ENCODE data around the gene PSMB5. TPM values are rescaled to one million over a fixed set of nuclear protein-coding genes. Genes with fewer than 3 reads are reported as not detected.
A peak's percentile ranks its signal among the peaks of the same experiment; 100 is the strongest.

PSMB5 gene
- total and polyA plus RNA-seq, 9 of the 15 experiments (the other 6 are each of a cell fraction or from before 2014, with no cell fraction given), result 198 to 1,870 (median 269) TPM

DNA sequence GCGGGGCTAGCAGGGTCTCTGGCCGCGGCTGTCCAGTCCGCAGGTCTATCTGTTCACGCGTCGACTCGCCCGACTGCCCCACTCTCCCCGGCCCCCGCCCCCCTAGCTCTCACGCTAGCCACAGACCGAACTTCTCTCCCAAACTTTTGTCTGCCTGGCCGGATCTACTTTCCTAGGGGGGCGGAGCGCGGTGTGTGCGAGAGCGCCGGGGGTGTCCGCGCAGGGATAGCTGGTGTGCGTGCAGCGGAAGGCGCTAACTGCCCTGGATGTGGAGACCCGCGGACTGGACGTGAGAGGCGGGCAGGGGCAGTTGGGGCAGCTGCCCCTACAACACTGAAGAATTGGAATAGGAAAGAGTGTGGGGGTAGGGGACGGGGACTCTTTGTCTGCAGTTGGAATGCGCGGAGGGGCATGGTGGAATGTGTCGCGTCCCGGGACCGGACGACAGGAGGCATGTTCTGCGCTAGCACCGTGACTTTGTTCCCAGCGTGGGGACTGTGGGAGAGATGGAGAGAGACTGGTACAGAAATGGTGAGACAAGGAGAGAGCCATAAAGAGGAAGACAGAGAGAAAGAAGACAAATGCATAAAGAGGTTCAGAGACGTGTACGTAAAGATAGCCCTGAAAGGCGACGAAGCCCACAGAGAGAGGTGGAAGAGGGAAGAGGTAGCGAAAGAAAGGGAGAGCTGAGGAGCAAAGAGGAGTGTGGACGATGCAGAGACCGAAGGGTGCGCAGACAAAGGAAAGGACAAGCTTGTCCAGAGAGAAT, 52.0 kb downstream of the PSMB5 start, which contains the start of gene AJUBA (continued):
- TF ChIP-seq ELK1 (CRISPR knock-in tag; IDR thresholded peaks at IDR 0.05) (no peak), ZNF134 (CRISPR knock-in tag; conservative IDR thresholded peaks at IDR 0.05) (no peak), PTBP1 (IDR thresholded peaks at IDR 0.05; ENCODE audit: low read depth, low read length) (no peak), WHSC1 (IDR thresholded peaks at IDR 0.05; ENCODE audit: low read length) (no peak), CTCF (IDR thresholded peaks at IDR 0.05 in 2 of 3, conservative IDR thresholded peaks at IDR 0.05 in 1 of 3; ENCODE audit: insufficient read depth in 2 of 3, low read depth in 1 of 3, low read length in 3 of 3) (peak in 1 of 3 experiments; percentile 0; a peak in 1 of 6 replicates), USF1 (CRISPR knock-in tag; IDR thresholded peaks at IDR 0.05) (0 out of 2 replicates have a peak, but pooled peaks have one; percentile 27), RBM22 (IDR thresholded peaks at IDR 0.05; ENCODE audit: low read depth, low read length, poor library complexity, severe bottlenecking) (no peak), CAMTA2 (CRISPR knock-in tag; conservative IDR thresholded peaks at IDR 0.05) (no peak), ETV1 (tag; conservative IDR thresholded peaks at IDR 0.05; ENCODE audit: low read depth) (peak; percentile 95), SRSF7 (optimal IDR thresholded peaks at IDR 0.05; ENCODE audit: low read depth, low read length) (no peak), SIN3A (IDR thresholded peaks at IDR 0.05; ENCODE audit: borderline replicate concordance in 2 of 2, control insufficient read depth in 1 of 2, low read depth in 2 of 2, low read length in 2 of 2) (peak in 1 of 2 experiments; percentile 14; a peak in 2 of 4 replicates), CSDE1 (IDR thresholded peaks at IDR 0.05) (peak in 1 of 2 experiments; percentile 67; a peak in 1 of 4 replicates), ZNF239 (CRISPR knock-in tag; IDR thresholded peaks at IDR 0.05) (no peak), POLR2G (IDR thresholded peaks at IDR 0.05; ENCODE audit: low read depth, low read length) (peak; percentile 74), ZNF274 (IDR thresholded peaks at IDR 0.05; ENCODE audit: borderline replicate concordance, low read depth, low read length) (no peak), ILF3 (IDR thresholded peaks at IDR 0.05; ENCODE audit: borderline replicate concordance) (no peak)
- TF ChIP-seq, protein P1, sequence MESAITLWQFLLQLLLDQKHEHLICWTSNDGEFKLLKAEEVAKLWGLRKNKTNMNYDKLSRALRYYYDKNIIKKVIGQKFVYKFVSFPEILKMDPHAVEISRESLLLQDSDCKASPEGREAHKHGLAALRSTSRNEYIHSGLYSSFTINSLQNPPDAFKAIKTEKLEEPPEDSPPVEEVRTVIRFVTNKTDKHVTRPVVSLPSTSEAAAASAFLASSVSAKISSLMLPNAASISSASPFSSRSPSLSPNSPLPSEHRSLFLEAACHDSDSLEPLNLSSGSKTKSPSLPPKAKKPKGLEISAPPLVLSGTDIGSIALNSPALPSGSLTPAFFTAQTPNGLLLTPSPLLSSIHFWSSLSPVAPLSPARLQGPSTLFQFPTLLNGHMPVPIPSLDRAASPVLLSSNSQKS (CRISPR knock-in tag; IDR thresholded peaks at IDR 0.05), result no peak
- TF ChIP-seq, protein P2, sequence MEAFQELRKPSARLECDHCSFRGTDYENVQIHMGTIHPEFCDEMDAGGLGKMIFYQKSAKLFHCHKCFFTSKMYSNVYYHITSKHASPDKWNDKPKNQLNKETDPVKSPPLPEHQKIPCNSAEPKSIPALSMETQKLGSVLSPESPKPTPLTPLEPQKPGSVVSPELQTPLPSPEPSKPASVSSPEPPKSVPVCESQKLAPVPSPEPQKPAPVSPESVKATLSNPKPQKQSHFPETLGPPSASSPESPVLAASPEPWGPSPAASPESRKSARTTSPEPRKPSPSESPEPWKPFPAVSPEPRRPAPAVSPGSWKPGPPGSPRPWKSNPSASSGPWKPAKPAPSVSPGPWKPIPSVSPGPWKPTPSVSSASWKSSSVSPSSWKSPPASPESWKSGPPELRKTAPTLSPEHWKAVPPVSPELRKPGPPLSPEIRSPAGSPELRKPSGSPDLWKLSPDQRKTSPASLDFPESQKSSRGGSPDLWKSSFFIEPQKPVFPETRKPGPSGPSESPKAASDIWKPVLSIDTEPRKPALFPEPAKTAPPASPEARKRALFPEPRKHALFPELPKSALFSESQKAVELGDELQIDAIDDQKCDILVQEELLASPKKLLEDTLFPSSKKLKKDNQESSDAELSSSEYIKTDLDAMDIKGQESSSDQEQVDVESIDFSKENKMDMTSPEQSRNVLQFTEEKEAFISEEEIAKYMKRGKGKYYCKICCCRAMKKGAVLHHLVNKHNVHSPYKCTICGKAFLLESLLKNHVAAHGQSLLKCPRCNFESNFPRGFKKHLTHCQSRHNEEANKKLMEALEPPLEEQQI (IDR thresholded peaks at IDR 0.05), result no peak; the same call in none of the 2 replicates
